ENCODE measurements around the gene PALLD.

The PALLD gene

DNA sequence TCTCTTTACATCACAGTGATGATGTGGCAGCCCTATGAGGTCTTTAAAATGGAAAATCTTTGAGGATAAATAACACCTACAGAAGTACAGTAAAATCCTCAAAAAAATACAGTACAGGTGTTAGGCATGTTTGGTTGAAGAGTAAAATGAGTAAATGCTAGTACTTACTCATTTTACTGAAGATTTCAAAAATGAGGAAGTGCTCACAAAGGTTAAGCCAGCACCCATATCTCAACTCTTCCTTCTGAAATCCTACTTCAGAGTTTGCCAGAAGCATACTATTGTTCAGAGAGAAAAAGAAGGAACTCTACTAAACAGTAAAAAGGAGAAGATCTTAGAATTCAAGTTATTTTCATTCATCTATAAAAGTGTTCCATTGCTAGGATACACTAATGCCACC, 382.3 kb downstream of the PALLD start:
- peak; percentile 37 for DNase-seq (ENCODE audit: low spot score)

DNA sequence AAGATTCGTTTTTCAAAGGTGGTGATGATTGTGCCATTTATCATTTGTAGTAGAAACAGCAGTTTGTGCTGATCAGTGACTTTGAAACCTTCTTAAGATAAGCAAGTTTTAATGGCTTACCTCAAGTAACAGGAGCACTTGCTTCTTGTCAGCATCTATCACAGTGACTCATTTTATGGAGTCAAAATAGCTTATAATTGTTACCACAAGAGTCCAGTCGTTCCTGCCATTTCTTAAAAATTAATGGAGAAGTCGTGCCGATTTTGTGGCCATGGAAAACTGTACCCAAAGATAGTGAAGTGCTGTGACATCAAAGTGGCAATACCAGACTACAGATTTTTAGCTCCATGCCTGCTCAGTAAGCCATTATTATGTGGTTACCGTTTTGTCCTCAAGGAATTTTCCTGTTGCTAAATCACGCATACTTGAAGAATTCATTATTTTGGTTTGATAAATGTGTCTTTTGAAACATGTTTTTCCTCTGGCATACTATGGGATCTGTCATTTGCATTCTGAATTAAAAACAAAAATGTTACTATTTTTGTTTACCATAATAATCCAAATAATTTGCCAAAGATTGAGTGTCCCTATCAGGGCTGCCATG, 383.3 kb downstream of the PALLD start:
- no peak for DNase-seq (ENCODE audit: low spot score)

DNA sequence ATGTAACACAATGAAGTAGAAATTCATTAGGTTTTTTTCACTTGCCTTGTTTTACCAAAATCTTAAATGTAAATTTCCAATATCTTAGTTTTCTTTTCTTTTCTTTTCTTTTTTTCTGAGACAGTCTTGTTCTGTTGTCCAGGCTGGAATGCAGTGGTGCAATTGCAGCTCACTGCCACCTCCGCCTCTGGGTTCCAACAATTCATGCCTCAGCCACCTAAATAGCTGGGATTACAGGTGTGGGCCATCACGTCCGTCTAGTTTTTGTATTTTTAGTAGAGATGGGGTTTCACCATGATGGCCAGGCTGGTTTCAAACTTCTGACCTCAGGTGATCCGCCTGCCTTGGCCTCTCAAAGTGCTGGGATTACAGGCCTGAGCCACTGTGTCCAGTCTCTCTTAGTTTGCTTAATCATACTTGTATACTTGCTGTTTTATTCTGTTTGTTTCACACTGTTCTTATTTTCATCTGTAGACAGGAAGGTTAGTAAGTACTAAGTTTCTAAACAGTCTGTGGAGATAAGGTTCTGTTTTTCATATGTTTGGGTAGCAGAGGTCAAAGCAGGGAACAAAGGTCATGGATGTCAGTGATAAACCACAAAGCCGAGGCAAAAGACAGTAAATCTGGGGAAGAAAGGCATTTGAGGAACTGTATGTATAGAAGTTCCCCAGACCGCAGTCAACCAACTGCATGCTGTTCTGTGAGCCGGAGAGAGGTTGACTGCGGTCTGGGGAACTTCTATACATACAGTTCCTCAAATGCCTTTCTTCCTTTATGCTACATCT, 384.2 kb downstream of the PALLD start:
- DNase-seq (ENCODE audit: low spot score): peak; percentile 38

GRCh38 chr4:168881781-168882420, 385.0 kb downstream of the PALLD start:
- no peak for DNase-seq (ENCODE audit: low spot score)

GRCh38 chr4:168882650-168883233, 385.9 kb downstream of the PALLD start:
- no peak for DNase-seq (ENCODE audit: low spot score)

DNA sequence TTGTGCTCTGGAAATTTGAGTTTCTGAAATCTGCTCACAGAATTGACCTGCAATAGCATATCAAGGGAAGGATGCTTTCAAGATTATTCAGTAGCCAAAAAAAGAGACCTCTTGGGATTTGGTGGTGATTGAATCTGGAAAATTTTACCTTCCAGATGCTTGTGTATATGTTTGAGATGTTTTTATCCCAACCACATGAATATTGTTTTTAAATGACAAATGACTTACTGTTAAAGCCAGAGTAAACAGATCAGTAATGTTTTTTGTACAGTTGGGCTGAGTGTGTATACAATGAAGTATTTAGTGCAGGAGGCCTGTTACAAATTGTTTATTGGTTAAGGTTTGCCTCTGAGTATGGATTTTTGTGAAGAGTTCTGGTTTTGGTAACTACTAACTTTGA, 386.7 kb downstream of the PALLD start:
- DNase-seq (ENCODE audit: low spot score): no peak

DNA sequence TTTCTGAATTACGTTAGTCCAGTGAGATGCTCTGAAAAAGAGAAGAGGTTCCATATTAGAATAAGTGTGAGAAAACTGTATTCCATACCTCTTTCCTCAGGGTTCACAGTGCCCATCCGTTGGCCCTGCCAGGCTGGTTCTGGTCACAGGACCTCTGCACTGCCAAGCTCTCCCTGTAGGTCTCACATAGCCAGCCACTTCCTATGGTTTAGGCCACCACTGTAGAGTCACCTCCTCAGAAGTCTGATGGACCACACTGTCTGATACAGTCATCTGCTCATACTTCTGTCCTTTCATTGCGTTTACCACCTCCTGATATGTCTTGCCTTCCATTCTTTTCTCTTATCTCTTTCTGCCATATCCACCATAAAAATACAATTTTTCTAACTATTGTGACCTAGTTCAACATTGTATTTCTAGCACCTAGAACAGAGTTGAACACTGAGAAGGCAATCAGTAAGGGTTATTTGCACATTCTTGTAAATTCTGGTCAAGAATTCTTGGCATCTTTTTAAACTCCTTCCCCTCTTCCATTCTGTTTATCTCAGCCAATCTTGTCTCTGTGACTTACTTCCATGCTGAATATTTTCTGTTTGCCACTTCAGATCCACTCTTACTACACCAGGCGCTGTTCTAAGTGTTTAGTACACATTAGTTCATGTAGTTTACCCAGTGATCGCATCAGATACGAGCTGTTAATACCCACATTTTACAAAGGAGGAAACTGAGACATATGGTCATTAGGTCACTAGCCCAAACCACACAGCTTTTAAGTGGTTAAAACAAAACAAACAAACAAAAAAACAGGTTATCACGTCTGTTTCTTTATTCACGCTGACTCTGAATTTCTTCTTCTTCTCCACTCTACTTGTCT, 387.6 kb downstream of the PALLD start:
- DNase-seq (ENCODE audit: low spot score): no peak

DNA sequence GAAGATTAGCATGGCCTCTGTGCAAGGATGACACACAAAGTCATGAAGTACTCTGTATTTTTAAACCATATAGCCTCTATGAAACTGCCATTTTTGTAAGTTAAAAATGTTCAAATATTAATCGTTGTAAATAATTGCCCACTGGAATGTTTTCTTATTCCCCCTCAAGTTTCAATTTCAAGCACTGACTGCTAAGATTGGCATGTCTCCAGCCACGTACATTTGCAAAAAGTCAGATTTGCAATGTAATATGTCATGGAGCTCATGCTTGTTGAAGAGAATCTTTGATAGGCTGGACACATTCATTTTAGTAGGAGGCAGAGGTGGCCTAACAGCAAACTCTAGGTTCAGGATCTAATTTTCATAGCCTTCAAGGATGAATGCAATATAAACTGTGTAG, 388.5 kb downstream of the PALLD start:
- DNase-seq (ENCODE audit: low spot score): no peak

- no peak for DNase-seq (ENCODE audit: low spot score)
These were observed 389.5 kb downstream of the PALLD start for GRCh38 chr4:168886351-168886750.

DNA sequence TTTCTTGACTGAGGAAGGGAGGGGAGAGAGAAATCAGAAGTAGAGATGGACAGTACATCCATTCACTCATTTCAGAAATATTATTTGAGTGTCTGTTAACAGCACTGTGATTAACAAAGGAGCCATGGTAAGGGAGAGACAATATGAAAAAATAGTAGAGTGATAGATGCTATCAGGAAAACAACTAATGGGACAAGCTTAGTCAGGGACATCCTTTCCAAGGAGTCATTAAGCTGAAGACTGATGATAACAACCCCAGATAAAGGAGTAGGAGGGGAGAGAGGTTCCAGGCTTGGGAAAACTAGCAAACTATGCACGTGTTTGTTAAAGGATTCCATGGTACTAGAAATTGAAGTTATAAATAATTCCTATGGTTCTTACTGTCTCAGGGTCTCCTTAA, 391.0 kb downstream of the PALLD start:
- DNase-seq (ENCODE audit: low spot score): no peak

DNA sequence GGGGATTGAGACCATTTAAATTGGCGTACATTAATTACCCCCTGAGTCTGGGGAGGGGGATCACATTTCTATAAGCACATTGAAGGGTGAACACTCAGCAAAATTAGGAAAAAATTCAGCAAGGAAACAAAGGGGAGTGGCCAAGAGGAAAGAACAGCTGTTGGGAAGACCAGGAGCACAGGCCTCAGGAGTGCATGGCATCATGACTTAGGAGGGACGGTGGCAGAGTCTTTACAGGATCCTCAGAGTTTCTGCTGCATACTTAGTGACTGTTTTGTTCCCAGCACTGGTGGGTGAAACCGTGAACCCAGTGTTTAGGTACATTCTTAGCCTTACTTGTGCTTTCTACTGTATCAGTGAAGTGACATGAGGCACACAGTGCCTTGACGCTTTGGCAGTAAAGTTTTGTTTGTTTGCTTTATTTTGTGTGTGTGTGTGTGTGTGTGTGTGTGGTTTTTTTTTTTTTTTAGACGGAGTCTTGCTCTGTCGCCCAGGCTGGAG, 391.9 kb downstream of the PALLD start:
- no peak for DNase-seq (ENCODE audit: low spot score)

- DNase-seq (ENCODE audit: low spot score): no peak
These were observed 394.2 kb downstream of the PALLD start for GRCh38 chr4:168891086-168891485.

DNA sequence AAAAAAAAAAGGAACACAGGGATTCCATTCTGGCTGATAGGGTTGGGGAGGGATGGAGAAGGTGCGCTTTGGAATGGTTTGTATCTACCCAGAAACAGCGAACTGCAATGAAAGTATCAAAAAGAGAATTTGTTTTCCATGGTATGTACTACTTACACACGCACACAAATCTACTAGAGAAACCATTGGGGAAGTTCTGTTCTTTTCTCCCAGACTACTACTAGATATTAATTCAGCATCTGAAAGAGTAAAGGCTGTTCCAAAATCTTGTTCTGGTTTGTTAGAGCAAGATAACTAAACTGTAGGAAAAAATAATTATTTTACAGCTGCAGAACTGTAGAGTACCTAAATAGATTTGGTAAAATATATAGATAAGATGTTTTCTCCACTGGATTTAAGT, 394.8 kb downstream of the PALLD start:
- DNase-seq (ENCODE audit: low spot score): no peak

- no peak for DNase-seq (ENCODE audit: low spot score)
These were observed 395.6 kb downstream of the PALLD start for GRCh38 chr4:168892475-168892874.

GRCh38 chr4:168893205-168893604, 396.4 kb downstream of the PALLD start:
- no peak for DNase-seq (ENCODE audit: low spot score)

DNA sequence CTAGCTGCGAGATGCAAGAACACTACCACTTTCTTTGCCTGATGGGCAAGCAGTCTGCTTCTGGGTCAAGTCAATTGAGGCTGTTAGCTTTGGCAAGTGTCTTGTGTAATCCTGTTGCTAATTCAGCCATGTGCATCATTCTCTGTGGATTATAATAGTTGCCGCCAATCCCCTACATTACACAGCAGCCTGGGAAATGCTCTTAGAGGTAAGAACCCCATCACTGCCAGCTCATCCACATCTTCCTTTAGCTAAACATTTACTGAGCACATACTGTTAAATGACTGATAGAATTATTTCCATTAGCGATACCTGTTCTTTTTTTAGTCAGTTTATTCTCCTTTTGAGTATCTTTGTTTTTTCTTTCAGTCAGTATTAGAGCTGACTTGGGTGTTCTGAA, 397.0 kb downstream of the PALLD start:
- no peak for DNase-seq (ENCODE audit: low spot score)

DNA sequence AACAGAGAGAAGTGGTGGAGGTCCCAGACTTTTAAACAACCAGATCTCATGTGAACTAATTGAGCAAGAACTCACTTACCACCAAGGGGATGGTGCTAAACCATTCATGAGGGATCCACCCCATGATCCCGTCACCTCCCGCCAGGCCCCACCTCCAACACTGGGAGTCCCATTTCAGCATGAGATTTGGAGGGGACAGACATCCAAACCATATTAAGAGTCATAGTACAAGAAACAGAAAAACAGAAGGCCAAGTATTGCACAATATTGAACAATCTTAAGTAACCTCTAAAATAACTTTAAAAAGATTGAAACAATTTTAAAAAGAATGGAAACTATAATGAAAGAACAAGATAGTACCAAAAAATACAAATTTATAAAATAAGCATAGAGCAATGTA, 403.2 kb downstream of the PALLD start:
- no peak for DNase-seq (ENCODE audit: low spot score)

- no peak for DNase-seq (ENCODE audit: low spot score)
These were observed 410.4 kb downstream of the PALLD start for GRCh38 chr4:168907119-168907698.

DNA sequence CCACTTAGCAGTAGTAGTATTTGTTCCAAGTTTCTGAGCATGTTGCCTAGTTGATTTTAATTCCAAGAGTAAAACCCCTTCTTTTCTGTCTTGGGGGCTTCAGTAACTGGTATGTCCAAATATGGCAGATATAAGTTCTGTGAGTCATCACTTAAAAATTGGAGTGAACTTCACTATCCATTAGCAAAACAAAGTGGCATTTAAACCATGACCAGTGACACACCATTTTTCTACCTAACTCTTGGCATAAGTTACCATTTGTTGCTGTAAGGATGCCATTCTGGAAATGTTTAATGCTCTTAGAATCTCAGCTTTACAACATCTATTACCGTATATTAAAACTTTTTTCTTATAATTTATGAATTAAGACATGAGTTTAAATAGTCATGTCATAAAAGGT, 411.2 kb downstream of the PALLD start:
- no peak for DNase-seq (ENCODE audit: low spot score)

- no peak for DNase-seq (ENCODE audit: low spot score)
These were observed 412.0 kb downstream of the PALLD start for GRCh38 chr4:168908851-168909273.

DNA sequence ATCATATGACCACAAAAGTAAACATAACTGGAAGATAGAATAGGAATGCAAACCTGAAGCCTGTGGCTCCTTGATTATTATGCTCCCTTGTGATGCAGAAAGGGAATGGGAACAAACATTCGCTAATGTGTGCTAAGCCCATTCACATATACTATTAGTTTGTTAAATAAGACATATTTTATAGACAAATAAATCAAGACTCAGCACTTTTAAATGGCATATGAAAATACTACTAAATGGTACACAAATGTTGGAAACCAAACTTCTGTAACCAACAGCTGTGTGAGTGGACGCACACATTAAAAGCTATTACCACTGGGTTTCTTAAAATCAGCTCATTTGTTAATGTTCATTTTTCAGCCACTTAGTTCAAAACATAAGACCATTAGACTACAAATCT, 417.2 kb downstream of the PALLD start:
- DNase-seq (ENCODE audit: low spot score): no peak
